22Rv1 (cell line): ENCODE results near the gene SMCP.

ENCODE experiments used
- ZFX ChIP-seq: fragments of 450-650 bp; IDR thresholded peaks from 2 replicates; pipeline ENCODE4 v1.6.1; 2017; ENCODE audit warnings: antibody characterized with exemption, borderline replicate concordance
- TF ChIP-seq, protein P1 (sequence below): fragments of 450-650 bp; IDR thresholded peaks from 2 replicates; pipeline ENCODE4 v1.5.1; 2017; ENCODE audit warnings: mild to moderate bottlenecking

DNA sequence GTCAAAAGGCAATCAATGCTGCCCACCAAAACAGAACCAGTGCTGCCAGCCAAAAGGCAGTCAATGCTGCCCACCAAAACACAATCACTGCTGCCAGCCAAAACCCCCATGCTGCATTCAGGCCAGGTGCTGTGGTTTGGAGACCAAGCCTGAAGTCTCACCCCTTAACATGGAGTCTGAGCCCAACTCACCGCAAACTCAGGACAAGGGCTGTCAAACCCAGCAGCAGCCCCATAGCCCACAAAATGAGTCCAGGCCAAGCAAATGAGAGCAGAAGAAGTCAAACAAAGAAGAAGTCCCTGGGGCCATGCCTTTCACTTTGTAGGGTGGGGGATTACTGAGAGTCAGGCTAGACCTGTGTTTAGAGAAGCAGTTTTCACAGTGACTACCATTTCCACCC lies 6.4 kb downstream of the SMCP start:
- TF ChIP-seq, protein P1, sequence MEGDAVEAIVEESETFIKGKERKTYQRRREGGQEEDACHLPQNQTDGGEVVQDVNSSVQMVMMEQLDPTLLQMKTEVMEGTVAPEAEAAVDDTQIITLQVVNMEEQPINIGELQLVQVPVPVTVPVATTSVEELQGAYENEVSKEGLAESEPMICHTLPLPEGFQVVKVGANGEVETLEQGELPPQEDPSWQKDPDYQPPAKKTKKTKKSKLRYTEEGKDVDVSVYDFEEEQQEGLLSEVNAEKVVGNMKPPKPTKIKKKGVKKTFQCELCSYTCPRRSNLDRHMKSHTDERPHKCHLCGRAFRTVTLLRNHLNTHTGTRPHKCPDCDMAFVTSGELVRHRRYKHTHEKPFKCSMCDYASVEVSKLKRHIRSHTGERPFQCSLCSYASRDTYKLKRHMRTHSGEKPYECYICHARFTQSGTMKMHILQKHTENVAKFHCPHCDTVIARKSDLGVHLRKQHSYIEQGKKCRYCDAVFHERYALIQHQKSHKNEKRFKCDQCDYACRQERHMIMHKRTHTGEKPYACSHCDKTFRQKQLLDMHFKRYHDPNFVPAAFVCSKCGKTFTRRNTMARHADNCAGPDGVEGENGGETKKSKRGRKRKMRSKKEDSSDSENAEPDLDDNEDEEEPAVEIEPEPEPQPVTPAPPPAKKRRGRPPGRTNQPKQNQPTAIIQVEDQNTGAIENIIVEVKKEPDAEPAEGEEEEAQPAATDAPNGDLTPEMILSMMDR, result no peak
- no peak for TF ChIP-seq ZFX
